ENCODE results near the gene PLEKHG3.

Gene PLEKHG3

DNA sequence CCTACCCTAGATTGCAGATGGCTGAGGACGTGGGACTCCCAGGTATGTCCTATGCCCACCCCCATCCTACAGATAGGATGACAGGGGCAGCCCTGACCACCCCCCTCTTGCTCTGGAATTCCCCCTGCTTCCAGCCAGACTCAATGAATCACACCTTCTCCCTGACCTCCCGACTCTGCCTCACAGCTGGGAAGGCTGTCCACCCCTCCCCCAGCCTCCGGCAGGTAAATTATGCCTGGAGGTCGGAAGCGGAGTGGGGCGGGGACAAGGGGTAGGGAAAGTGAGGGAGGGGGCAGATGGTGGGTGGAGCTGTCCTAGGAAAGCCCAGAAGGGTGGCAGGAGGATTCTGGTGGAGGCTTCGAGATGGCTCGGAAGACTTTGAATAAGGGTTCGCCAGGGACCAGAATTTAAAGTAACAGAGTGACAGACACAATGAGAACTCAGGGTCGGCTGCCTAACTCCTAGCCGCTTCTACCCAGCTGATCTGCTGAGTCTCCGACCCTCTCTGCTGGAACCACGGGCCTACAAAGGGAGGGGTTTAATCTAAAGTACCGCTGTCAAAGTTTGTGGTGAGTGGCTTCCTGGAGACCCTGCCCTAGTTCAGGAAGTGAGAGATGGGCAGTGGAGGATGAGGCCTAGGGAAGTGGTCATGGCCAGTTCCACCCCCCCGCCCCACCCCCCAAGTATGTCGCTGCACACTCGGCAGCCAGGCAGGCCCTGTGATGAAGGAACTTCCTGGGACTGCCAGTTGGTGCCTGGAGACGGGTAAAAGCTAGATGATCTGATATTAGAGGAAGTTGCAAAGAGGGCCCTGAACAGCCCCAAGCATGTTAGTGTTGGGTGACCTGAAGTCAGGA lies 4.2 kb downstream of the PLEKHG3 start:
- no peak for DNase-seq (ENCODE audit: low read depth)

- DNase-seq (ENCODE audit: low read depth): no peak
Measured at GRCh38 chr14:64709126-64709525, 4.9 kb downstream of the PLEKHG3 start.

DNA sequence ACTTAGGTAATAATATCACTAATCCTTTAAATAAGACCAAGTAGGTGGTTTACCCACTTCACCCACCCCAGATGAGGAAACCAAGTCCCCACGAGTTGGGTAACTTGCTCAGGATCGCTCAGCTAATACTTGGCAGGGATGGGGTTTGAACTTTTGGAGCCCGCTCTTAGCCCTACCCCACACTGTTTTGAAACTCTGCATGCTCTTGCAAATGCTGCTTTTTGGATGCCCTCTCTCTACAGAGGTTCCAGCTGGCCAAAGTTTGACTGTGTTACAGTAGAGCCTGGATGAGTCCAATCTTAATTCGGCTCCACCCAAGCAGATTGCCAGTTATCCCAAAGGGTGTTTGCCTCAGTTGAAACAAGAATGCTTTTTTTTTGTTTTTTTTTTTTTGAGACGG lies 6.8 kb downstream of the PLEKHG3 start:
- DNase-seq (ENCODE audit: low read depth): no peak

DNA sequence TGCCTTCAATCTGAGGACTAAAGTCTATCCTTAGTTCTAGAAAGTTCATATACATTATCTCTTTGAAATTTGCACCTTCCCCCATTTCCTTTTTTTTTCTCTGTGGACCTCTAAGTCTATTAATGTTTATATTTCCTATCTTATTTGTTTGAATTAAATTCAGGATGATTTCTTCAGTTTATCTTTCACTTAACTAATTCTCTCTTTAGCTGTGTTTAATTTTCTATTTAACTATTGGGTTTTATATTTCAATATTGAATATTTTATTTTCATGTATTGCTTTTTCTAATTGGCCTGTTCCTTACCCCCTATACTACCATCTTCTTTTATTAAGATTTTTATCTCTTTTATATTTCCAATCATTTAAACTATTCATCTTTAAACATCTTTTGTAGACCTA lies 9.5 kb downstream of the PLEKHG3 start:
- no peak for DNase-seq (ENCODE audit: low read depth)

- no peak for DNase-seq (ENCODE audit: low read depth)
Measured at GRCh38 chr14:64714432-64715025, 10.3 kb downstream of the PLEKHG3 start.

GRCh38 chr14:64715146-64715627 lies 11.0 kb downstream of the PLEKHG3 start:
- DNase-seq (ENCODE audit: low read depth): no peak

DNA sequence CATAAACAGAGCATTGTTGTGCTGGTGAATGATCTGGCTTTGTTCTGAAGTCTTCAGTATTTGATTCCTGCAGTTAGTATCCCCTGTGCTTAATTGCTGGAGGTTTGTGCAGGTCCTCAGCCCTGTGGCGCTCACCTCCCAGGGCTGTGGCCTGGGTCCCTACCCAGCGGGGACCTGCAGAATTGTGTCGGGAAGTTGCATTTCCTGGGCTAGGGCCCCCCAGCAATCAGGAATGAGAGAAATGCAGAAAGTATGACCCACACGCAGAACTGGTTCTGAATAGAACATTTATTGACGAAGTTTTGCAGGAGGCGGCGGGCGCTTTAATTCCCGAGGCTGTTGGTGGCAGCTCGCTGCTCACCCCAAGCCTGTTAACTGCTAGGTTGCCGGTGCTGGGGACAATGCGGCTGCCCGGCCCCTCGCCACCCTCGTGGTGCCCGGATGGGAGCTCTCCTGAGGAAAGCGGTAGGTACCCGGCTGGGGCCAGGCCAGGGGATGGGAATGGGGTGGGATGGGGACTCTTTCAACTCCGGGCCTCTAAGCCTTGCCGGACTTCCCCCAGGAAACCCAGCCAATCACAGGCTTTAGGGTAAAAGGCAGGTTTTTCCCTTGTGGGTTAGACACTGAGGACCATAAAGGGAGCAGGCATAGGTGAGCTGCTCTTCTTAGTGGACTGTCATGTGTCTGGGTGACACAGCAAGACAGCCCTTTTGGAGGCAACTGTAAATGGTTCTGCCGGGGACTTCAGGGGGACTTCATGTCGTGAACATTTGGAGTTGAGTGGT lies 11.6 kb downstream of the PLEKHG3 start:
- DNase-seq (ENCODE audit: low read depth): no peak

DNA sequence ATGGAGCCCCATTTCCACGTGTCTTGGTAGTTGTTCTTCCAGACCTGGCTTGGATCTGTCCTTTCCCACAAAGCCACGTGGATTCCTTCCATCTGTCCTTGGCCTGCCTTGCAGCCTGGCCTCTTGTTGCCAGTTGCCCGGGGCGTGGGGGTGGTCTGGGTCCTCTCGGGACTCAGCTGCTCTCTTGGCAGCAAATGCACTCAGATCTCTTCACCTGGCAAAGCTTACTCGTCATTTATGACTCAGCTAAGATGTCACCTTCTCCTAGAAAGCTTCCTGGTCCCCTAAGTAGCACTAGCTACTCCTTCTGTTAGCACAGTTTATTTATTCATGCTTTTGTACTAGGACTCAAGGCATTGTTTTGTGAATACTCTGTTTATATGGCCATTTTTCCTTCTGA lies 13.6 kb downstream of the PLEKHG3 start:
- no peak for DNase-seq (ENCODE audit: low read depth)

DNA sequence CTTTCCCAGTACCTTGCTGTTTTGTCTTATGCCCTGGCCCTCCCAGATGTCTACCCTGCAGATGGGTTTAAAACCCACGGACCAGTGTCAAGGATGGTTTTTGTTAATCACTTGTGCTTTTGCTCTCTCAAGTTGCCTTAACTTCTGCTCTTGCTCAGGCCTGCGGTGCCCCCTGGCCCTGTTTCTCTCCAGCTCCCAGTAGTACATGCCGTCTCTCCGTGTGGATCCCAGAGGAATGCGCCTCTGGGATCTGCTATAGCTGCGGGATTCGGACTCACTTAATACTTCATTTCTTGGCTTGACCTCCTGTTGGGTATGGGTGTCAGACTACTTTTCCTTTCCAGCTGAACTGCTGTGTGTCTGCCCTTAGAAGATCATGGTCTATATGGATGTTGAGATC lies 14.5 kb downstream of the PLEKHG3 start:
- no peak for DNase-seq (ENCODE audit: low read depth)

DNA sequence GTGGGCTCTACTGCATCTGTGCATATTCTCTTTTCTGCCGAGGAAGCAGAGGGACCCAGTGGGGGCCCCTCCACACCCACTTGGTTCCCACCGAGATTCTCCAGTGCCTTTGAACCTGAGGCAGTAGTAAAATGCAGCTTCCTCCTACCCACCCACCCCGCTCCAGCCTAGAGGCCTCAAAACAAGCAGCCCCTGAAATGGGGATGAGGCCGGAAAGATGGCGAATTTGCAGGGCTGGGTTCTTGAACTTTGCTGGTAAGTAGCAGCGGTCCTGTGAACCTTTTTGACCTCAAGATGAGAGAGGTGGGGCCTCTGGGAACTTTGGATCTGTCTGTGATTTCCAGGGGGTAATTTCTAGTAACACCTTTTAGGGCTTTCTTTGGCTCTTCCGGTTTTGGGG lies 15.4 kb downstream of the PLEKHG3 start:
- no peak for DNase-seq (ENCODE audit: low read depth)

DNA sequence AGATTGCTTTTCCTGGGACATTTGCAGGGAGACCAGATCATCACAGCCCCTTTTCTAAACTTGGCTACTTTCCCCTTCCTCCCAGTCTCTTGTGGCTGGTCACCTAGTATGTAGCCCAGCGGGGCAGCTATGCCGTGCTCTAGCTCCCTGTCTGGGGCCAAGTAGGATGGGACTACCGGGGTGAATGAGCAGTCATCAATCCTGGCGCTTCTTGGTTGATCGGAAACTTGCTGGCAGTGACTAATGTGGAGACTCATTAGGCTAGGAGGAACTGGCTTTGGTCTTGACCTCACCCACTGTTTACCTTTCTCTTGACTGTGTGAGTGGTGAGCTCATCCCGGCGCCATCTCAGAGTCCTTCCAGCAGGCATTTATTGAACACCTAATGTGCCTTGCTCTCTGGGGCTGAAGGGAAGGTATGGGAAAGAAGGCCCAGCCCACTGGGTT lies 15.9 kb downstream of the PLEKHG3 start:
- no peak for DNase-seq (ENCODE audit: low read depth)

- no peak for DNase-seq (ENCODE audit: low read depth)
Measured at GRCh38 chr14:64721391-64721791, 17.2 kb downstream of the PLEKHG3 start.

DNA sequence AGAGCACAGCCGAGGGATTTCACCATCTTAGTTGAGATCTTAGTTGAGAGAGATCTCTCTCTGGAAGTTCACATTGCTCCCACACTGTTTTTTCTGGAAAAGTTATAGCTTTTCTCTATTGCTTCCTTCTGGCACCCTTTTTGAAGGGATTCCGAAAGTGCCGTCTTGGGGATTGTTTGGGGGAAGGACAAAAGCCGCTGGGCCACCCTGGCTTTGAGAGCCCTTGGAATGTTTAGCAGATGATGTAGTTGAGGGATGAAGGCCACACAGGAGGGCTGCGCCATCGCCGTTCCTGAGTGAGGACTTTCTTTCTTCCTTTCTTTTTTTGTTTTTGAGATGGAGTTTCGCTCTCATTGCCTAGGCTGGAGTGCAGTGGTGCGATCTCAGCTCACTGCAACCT lies 17.7 kb downstream of the PLEKHG3 start:
- no peak for DNase-seq (ENCODE audit: low read depth)

DNA sequence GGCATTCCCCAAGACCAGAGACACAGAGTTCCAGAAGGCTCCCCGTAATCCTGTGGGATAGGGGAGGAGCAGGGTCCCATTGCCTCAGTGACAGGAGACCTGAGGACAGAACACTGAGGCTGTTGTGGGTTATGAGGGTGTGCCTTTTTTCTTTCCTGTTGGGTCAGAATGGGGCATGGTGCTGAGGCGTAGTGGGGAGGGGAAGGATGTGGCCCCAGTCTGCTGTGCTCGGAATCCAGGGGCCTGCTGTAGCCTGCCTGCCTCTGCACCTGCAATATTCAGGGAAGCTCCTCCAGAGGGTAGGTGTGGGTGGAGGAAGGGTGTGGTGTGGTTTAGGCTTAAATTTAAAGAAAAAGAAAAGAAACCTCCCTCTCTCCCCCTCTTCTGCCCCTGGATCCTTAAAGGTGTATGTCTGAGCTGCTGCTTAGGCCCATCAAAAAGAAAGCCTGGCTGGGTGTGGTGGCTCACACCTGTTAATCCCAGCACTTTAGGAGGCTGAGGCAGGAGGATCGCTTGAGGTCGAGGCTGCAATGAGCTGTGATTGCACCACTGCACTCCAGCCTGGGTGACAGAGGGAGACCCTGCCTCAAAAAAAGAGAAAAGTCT lies 18.7 kb downstream of the PLEKHG3 start:
- no peak for DNase-seq (ENCODE audit: low read depth)

DNA sequence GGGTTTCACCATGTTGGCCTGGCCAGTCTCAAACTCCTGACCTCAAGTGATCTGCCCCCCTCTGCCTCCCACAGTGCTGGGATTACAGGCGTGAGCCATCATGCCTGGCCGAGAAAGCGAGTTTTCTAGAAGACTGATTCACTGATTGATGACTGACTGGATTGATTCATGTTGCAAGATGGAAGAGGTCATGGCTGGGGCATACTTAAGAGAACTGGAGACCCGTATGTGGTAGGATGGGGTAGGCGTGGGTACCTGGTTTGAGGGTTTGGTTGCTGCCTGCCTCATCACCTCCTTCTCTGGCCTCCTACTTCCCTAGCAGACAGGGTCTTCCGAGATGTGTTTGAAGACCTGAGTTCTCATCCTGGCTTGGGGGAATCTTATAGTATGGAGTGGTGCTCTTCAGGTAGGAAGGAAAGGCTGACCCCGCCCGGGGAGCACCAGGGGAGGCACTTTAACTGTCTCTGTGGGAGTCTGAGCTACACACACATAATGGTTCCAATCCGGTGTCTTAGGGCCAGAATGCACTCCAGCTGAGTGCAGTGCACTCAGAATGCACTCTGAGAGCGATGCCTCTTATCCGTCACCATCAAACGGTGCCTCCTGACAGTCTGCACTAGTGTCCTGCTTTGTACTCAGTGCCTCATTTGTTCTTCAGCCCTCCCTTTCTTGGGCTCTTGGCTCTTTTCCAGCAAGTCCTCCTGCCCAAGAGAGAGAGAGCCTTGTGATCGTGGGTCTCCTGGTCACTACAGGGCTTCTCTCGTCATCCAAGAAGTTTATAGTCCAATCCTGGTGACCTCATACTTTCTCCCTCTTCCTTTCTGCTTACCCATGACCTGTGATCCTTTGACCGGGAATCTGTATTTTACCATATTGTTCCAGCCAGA lies 19.7 kb downstream of the PLEKHG3 start:
- no peak for DNase-seq (ENCODE audit: low read depth)

DNA sequence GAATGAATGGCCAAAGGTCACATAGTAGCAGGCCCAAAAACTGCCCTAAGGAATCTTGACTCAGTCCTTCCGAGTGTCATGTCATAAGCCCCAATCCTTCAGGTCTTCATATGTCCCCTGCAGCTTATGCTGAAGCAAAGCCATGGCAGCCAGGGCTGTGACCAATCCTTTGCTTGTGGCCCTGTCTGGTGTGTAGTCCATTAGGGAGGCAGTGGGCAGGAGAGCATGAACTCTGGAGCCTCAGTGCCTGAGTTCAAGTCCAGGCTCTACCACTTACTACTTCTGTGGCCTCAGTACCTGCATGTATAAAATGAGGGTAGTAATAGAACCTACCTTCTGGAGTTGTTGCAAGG lies 20.3 kb downstream of the PLEKHG3 start:
- DNase-seq (ENCODE audit: low read depth): no peak

- DNase-seq (ENCODE audit: low read depth): no peak
Measured at GRCh38 chr14:64725261-64725815, 21.1 kb downstream of the PLEKHG3 start.

DNA sequence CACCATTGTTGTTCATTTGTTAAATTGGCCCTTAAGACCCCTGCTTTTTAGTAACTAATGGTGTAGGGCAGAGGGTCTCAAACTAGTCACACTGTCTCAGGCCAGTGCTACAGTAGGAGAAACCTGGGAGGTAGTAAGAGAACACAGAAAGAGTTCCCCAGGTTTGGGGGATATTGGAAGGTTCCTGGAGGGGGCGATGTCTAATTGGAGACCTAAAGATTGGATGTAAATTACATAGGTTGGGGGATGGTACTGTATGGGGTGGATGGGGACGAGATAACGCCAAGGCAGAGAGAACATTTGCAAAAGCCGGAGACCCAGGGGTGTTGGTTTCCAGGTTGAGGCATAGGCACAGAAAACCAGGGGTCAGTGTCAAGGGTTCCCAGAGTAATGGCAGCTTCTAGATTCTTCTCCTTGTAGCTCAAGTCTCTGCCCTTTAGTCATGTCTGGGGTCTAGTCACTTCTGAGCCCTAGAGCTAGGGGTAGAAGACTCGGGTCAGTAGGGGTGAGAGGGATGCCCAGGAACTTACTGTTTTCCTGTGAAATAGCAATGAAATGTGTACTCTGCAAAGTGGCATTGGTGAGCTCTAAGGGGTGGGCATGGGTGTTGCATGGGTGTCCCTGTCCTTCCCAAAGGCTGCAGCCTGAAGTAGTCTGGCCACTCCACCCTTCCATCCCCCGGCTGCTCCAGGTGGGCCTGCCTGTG lies 21.8 kb downstream of the PLEKHG3 start:
- DNase-seq (ENCODE audit: low read depth): no peak

- no peak for DNase-seq (ENCODE audit: low read depth)
Measured at GRCh38 chr14:64726585-64726890, 22.3 kb downstream of the PLEKHG3 start.

DNA sequence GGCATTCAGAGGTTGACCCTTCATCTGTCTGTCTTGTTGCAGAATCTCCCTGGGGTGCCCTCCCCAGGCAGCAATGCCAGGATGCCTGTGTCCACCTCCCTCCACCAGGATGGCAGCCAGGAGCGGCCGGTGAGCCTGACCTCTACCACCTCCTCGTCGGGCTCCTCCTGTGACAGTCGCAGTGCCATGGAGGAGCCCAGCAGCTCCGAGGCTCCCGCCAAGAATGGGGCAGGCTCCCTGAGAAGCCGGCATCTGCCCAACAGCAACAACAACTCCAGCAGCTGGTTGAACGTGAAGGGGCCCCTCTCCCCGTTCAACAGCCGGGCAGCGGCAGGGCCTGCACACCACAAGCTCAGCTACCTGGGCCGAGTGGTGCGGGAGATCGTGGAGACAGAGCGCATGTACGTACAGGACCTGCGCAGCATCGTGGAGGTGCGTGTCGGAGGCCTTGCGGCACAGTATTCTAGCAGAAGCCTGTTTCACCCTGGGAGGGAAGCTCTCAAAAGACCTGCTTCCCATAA lies 23.4 kb downstream of the PLEKHG3 start:
- DNase-seq (ENCODE audit: low read depth): no peak
